HepG2 (cell line): ENCODE measurements around the gene MTOR. TPM values are rescaled to one million over a fixed set of nuclear protein-coding genes. Genes with fewer than 3 reads are reported as not detected.

Experiments
- ATAC-seq: fragments of 200-7000 bp; cut with Tn5 transposase; 3 replicates; pipeline ENCODE4 v1.9.1; 2020; ENCODE audit warnings: mild to moderate bottlenecking, moderate library complexity
- BruUV-seq: library from RNA; stranded (reverse); fragments of 400-500 nt; replicated peaks from 2 replicates; lab custom pipeline; 2021; lab: Mats Ljungman, UMichigan
- CTCF ChIA-PET: fragments of 300-600 bp; formaldehyde crosslinking; extraction: SDS; loops from one replicate; lab custom pipeline; 2021; ENCODE audit warnings: low total read pairs, inconsistent platforms, low intra/inter-chr PET ratio; lab: Yijun Ruan, JAX
- POLR2A ChIA-PET: fragments of 350-600 bp; sonication (Branson Sonifier 250); formaldehyde crosslinking; loops from one replicate; lab custom pipeline; 2020; ENCODE audit warnings: antibody characterized with exemption, inconsistent platforms; lab: Yijun Ruan, JAX
- DNase-seq: peaks from one replicate; pipeline ENCODE4 v3.0.0-alpha.2; 2015; ENCODE audit warnings: low spot score
- FAIRE-seq: peaks from 3 replicates; lab custom pipeline; 2011; peaks lifted over from hg19 to GRCh38; lab: Jason Lieb, UNC
- H2AFZ ChIP-seq: one replicate; pipeline ENCODE4 v1.6.1; 2011; ENCODE audit warnings: low read length, inconsistent platforms
- H3K27ac ChIP-seq: fragments of 300-600 bp; 3 replicates; pipeline ENCODE4 v1.8.0; 2011; ENCODE audit warnings: mixed run types, mild to moderate bottlenecking, mixed read lengths, low read length, inconsistent platforms; ENCODE audit not compliant: insufficient read depth; ENCODE audit errors: extremely low read length
- H3K27me3 ChIP-seq, 2 experiments: fragments of 200-600 bp in 1 of 2; 2 replicates in 1 of 2; 3 replicates in 1 of 2; pipeline versions ENCODE4 v1.6.0 to v1.8.0; 2011; ENCODE audit warnings: low read length in 2 of 2, mild to moderate bottlenecking in 2 of 2, moderate library complexity in 2 of 2, inconsistent platforms in 1 of 2; ENCODE audit not compliant: insufficient read depth in 2 of 2, control insufficient read depth in 1 of 2
- H3K36me3 ChIP-seq, 2 experiments: fragments of 200-600 bp in 1 of 2; replicated peaks in 1 of 2; 2 replicates in 1 of 2; 3 replicates in 1 of 2; pipeline versions ENCODE4 v1.5.1 to v1.8.0; 2011; ENCODE audit warnings: low read length in 2 of 2, inconsistent platforms in 1 of 2; ENCODE audit not compliant: insufficient read depth in 2 of 2, control insufficient read depth in 1 of 2
- H3K4me1 ChIP-seq: 2 replicates; pipeline ENCODE4 v1.5.1; 2012; ENCODE audit warnings: low read length, inconsistent platforms; ENCODE audit not compliant: insufficient read depth
- H3K4me2 ChIP-seq: 2 replicates; pipeline ENCODE4 v1.6.0; 2011; ENCODE audit warnings: low read depth, low read length, inconsistent platforms
- H3K4me3 ChIP-seq, 3 experiments: fragments of 200-600 bp in 1 of 3; sonication (generic), shearing (Covaris generic) in 1 of 3; replicated peaks in 1 of 3; 2 replicates each; pipeline ENCODE4 v1.5.1; 2011 to 2016; ENCODE audit warnings: low read length in 3 of 3, inconsistent platforms in 2 of 3, low read depth in 2 of 3, mild to moderate bottlenecking in 2 of 3, control low read depth in 1 of 3, mixed read lengths in 1 of 3; ENCODE audit not compliant: insufficient read depth in 1 of 3
- H3K79me2 ChIP-seq: one replicate; pipeline ENCODE4 v1.6.1; 2011; ENCODE audit warnings: low read length, inconsistent platforms; ENCODE audit not compliant: insufficient read depth
- H3K9ac ChIP-seq: 2 replicates; pipeline ENCODE4 v1.6.0; 2011; ENCODE audit warnings: mild to moderate bottlenecking, low read depth, low read length, inconsistent platforms; ENCODE audit not compliant: insufficient read depth
- H3K9me3 ChIP-seq: 2 replicates; pipeline ENCODE4 v1.5.1; 2012; ENCODE audit warnings: mild to moderate bottlenecking, low read length
- H4K20me1 ChIP-seq: 2 replicates; pipeline ENCODE4 v1.6.0; 2011; ENCODE audit warnings: inconsistent platforms, mild to moderate bottlenecking, low read length, moderate library complexity; ENCODE audit not compliant: insufficient read depth
- ARNT2 ChIP-seq: sonication (generic); formaldehyde crosslinking; IDR thresholded peaks from 2 replicates; pipeline ENCODE4 v1.8.0; 2022; ENCODE audit warnings: mild to moderate bottlenecking, low read depth, missing genetic modification reagents, moderate library complexity
- ATF2 ChIP-seq: sonication (generic); formaldehyde crosslinking; IDR thresholded peaks from 2 replicates; pipeline ENCODE4 v1.4.0; 2020; ENCODE audit warnings: missing genetic modification reagents
- ELF4 ChIP-seq: sonication (generic); formaldehyde crosslinking; IDR thresholded peaks from 2 replicates; pipeline ENCODE4 v1.5.0; 2020; ENCODE audit warnings: missing genetic modification reagents, mild to moderate bottlenecking, moderate library complexity, borderline replicate concordance
- GABPB1 ChIP-seq: IDR thresholded peaks from 2 replicates; pipeline ENCODE4 v1.6.1; 2016; ENCODE audit warnings: mild to moderate bottlenecking, missing genetic modification reagents, moderate library complexity, missing compliant biosample characterization
- HNRNPLL ChIP-seq: fragments of 200-400 bp; formaldehyde crosslinking; IDR thresholded peaks from 2 replicates; pipeline ENCODE4 v1.6.1; 2017; ENCODE audit warnings: mild to moderate bottlenecking, low read depth, low read length; ENCODE audit not compliant: poor library complexity, severe bottlenecking
- KDM4B ChIP-seq: sonication (generic); formaldehyde crosslinking; IDR thresholded peaks from 2 replicates; pipeline ENCODE4 v1.4.0; 2020; ENCODE audit warnings: missing genetic modification reagents
- MEIS1 ChIP-seq: sonication (generic); formaldehyde crosslinking; IDR thresholded peaks from 2 replicates; pipeline ENCODE4 v1.9.0; 2021; ENCODE audit warnings: mild to moderate bottlenecking, missing genetic modification reagents, moderate library complexity, borderline replicate concordance
- MYC ChIP-seq: sonication (generic); formaldehyde crosslinking; IDR thresholded peaks from 2 replicates; pipeline ENCODE4 v1.9.0; 2021; ENCODE audit warnings: missing genetic modification reagents, borderline replicate concordance
- NR2F2 ChIP-seq: IDR thresholded peaks from 2 replicates; pipeline ENCODE4 v1.6.1; 2012; ENCODE audit warnings: low read depth, inconsistent platforms, borderline replicate concordance
- PHF8 ChIP-seq: sonication (generic); formaldehyde crosslinking; IDR thresholded peaks from 2 replicates; pipeline ENCODE4 v1.5.0; 2020; ENCODE audit warnings: missing genetic modification reagents
- REPIN1 ChIP-seq: sonication (generic); formaldehyde crosslinking; IDR thresholded peaks from 2 replicates; pipeline ENCODE4 v1.8.0; 2022; ENCODE audit warnings: missing genetic modification reagents, low read depth, mild to moderate bottlenecking, borderline replicate concordance
- SALL2 ChIP-seq: sonication (generic); formaldehyde crosslinking; IDR thresholded peaks from 2 replicates; pipeline ENCODE4 v1.8.1; 2023; ENCODE audit warnings: mild to moderate bottlenecking, missing genetic modification reagents, inconsistent platforms
- SOX5 ChIP-seq: IDR thresholded peaks from 2 replicates; pipeline ENCODE4 v1.6.1; 2016; ENCODE audit warnings: borderline replicate concordance
- YEATS4 ChIP-seq: sonication (generic); formaldehyde crosslinking; IDR thresholded peaks from 2 replicates; pipeline ENCODE4 v1.4.0; 2020; ENCODE audit warnings: missing genetic modification reagents, borderline replicate concordance
- ZIK1 ChIP-seq: sonication (generic); formaldehyde crosslinking; IDR thresholded peaks from 2 replicates; pipeline ENCODE4 v1.5.0; 2020; ENCODE audit warnings: mild to moderate bottlenecking, low read depth, missing genetic modification reagents, borderline replicate concordance
- ZNF3 ChIP-seq: IDR thresholded peaks from 2 replicates; pipeline ENCODE4 v1.7.0; 2017; ENCODE audit warnings: inconsistent platforms
- ZNF567 ChIP-seq: sonication (generic); formaldehyde crosslinking; IDR thresholded peaks from 2 replicates; pipeline ENCODE4 v1.8.1; 2023; ENCODE audit warnings: mild to moderate bottlenecking, missing genetic modification reagents, borderline replicate concordance
- ZNF605 ChIP-seq: sonication (generic); formaldehyde crosslinking; IDR thresholded peaks from 2 replicates; pipeline ENCODE4 v1.8.0; 2022; ENCODE audit warnings: mild to moderate bottlenecking, missing genetic modification reagents
- ZNF790 ChIP-seq: sonication (generic); formaldehyde crosslinking; IDR thresholded peaks from 2 replicates; pipeline ENCODE4 v1.8.0; 2022; ENCODE audit warnings: missing genetic modification reagents, mild to moderate bottlenecking, borderline replicate concordance
- ZSCAN20 ChIP-seq: sonication (generic); formaldehyde crosslinking; IDR thresholded peaks from 2 replicates; pipeline ENCODE4 v1.4.0; 2020; ENCODE audit warnings: missing genetic modification reagents, mild to moderate bottlenecking, borderline replicate concordance
- ZSCAN30 ChIP-seq: sonication (generic); formaldehyde crosslinking; IDR thresholded peaks from 2 replicates; pipeline ENCODE4 v1.5.0; 2020; ENCODE audit warnings: mild to moderate bottlenecking, missing genetic modification reagents
- WGBS: methylation state at CpG from one replicate; pipeline ENCODE4 v1.1.6; 2017; ENCODE audit warnings: low lambda C conversion rate; 5-methylcytosine and 5-hydroxymethylcytosine counted together
- in situ Hi-C: cut with HindIII; loops from 2 replicates; pipeline ENCODE4 v1.10.0; 2017; ENCODE audit warnings: low pct_unique_long_range_greater_than_20kb; ENCODE audit not compliant: extremely low pct_ligation_motif_present
- intact Hi-C: fragments of 100-400 bp; cut with micrococcal nuclease; formaldehyde crosslinking; loops from one replicate; pipeline ENCODE4 v1.10.0; 2022; ENCODE audit not compliant: unreplicated experiment
- polyA plus RNA-seq, 8 experiments: library from polyadenylated mRNA; depleted of rRNA in 3 of 8; stranded (reverse) in 7 of 8; unstranded in 1 of 8; fragments of >200 nt; fragmentation: Illumina TruSeq in 4 of 8; extraction: Trizol in 4 of 8; gene quantifications; 2 replicates each; pipeline versions ENCODE4 v1.2.1 to v1.2.3, GENCODE V29; 2011 to 2016; ENCODE audit warnings: low read depth in 4 of 8, missing spikeins in 1 of 8, mixed read lengths in 1 of 8; ENCODE audit not compliant: insufficient read depth in 1 of 8
- total RNA-seq, 5 experiments: library from RNA; depleted of rRNA; stranded (reverse); fragments of >200 nt; fragmentation: Illumina TruSeq; extraction: Trizol; gene quantifications; 2 replicates each; pipeline ENCODE4 v1.2.3, GENCODE V29; 2016; ENCODE audit warnings: low read depth in 1 of 5

The MTOR gene
- total and polyA plus RNA-seq, 2 of the 13 experiments (the other 11 are each of a cell fraction or from before 2014, with no cell fraction given), result 24.6 to 34.6 TPM

- no peaks in the 10 kb centered on the region for H3K79me2 ChIP-seq
- no TSS peak for BruUV-seq
- no peak for ATAC-seq
- no peak overlapping the region for H3K4me3 ChIP-seq
- in situ Hi-C loops, result no loop called here
- no peak overlapping the region for H2AFZ ChIP-seq
- ChIA-PET CTCF (no interaction called here), POLR2A (no interaction called here)
- no peak for DNase-seq
- 100% methylated on average over 2 of the region's 2 CpGs for WGBS
- H3K4me2 ChIP-seq, result no peak overlapping the region
- FAIRE-seq, result no peak
- H3K36me3 ChIP-seq, result peaks cover 3 to 48% of the 10 kb centered on the region in 2 experiments
- H3K27ac ChIP-seq, result no peak overlapping the region
- no peaks in the 10 kb centered on the region for H3K27me3 ChIP-seq
- intact Hi-C loops, result no loop called here
- H3K9ac ChIP-seq, result no peak overlapping the region
- no peak for TF ChIP-seq PHF8 (CRISPR knock-in tag)
- H3K4me1 ChIP-seq, result no peaks in the 10 kb centered on the region
- H3K9me3 ChIP-seq, result no peaks in the 10 kb centered on the region
- no peaks in the 10 kb centered on the region for H4K20me1 ChIP-seq
Observed at GRCh38 chr1:11187931-11188330, 74.4 kb downstream of the MTOR start.

- no peak overlapping the region for H3K27ac ChIP-seq
- no peaks in the 10 kb centered on the region for H3K9me3 ChIP-seq
- H3K4me1 ChIP-seq, result no peaks in the 10 kb centered on the region
- ATAC-seq (no peak), FAIRE-seq (no peak), DNase-seq (no peak)
- TF ChIP-seq MYC (CRISPR knock-in tag), result no peak
- TF ChIP-seq HNRNPLL, result no peak
- TF ChIP-seq GABPB1 (CRISPR knock-in tag), result no peak
- no peak for TF ChIP-seq NR2F2
- no peak for TF ChIP-seq ZNF567 (CRISPR knock-in tag)
- TF ChIP-seq ZNF3 (CRISPR knock-in tag), result no peak
- no peak for TF ChIP-seq ZNF605
- TF ChIP-seq ZIK1 (CRISPR knock-in tag), result no peak
- no peak for TF ChIP-seq ARNT2 (CRISPR knock-in tag)
- no peak for TF ChIP-seq KDM4B (CRISPR knock-in tag)
- TF ChIP-seq SOX5 (CRISPR knock-in tag), result no peak
- TF ChIP-seq ATF2 (CRISPR knock-in tag), result no peak
- no peak for TF ChIP-seq ZSCAN20 (CRISPR knock-in tag)
- TF ChIP-seq ZSCAN30 (CRISPR knock-in tag), result no peak
- no peak for TF ChIP-seq ELF4 (CRISPR knock-in tag)
- TF ChIP-seq ZNF790 (CRISPR knock-in tag), result no peak
- no peak for TF ChIP-seq SALL2 (CRISPR knock-in tag)
- TF ChIP-seq REPIN1, result no peak
- no peak for TF ChIP-seq YEATS4 (CRISPR knock-in tag)
- no peak for TF ChIP-seq MEIS1 (CRISPR knock-in tag)
- no peaks in the 10 kb centered on the region for H3K79me2 ChIP-seq
- H4K20me1 ChIP-seq, result no peaks in the 10 kb centered on the region
- H3K4me3 ChIP-seq, result no peak overlapping the region
- POLR2A ChIA-PET, result no interaction called here
- no TSS peak for BruUV-seq
- H2AFZ ChIP-seq, result no peak overlapping the region
- intact Hi-C loops, result no loop called here
- 100% methylated on average over 1 of the region's 2 CpGs for WGBS
- H3K9ac ChIP-seq, result no peak overlapping the region
- CTCF ChIA-PET, result no interaction called here
- H3K36me3 ChIP-seq, result peaks cover 3 to 50% of the 10 kb centered on the region in 2 experiments
- no peak overlapping the region for H3K4me2 ChIP-seq
- in situ Hi-C loops, result no loop called here
- no peaks in the 10 kb centered on the region for H3K27me3 ChIP-seq
Observed at GRCh38 chr1:11187494-11187893, 74.9 kb downstream of the MTOR start.
